K562 (cell line): ENCODE results near the gene SPTBN5. TPM values are rescaled to one million over a fixed set of nuclear protein-coding genes. Genes with fewer than 3 reads are reported as not detected.
A peak's percentile ranks its signal among the peaks of the same experiment; 100 is the strongest.

ENCODE experiments used
- ATAC-seq: fragments of 200-7000 bp; cut with Tn5 transposase; 3 replicates; pipeline ENCODE4 v1.9.1; 2020; ENCODE audit warnings: moderate library complexity
- BruUV-seq: library from RNA; stranded (reverse); fragments of 400-500 nt; replicated peaks from 2 replicates; lab custom pipeline; 2021; lab: Mats Ljungman, UMichigan
- CTCF ChIA-PET: fragments of 300-600 bp; formaldehyde crosslinking; extraction: SDS; loops from one replicate; lab custom pipeline; 2021; ENCODE audit warnings: low intra/inter-chr PET ratio; lab: Yijun Ruan, JAX
- POLR2A ChIA-PET: fragments of 300-600, 350-650 bp; sonication (Branson Sonifier 250); formaldehyde crosslinking; extraction: SDS; loops from one replicate; lab custom pipeline; 2021; ENCODE audit warnings: antibody characterized with exemption, inconsistent platforms; lab: Yijun Ruan, JAX
- DNase-seq, 4 experiments: peaks; one replicate each; pipeline versions ENCODE4 v3.0.0 to v3.0.0-alpha.2; 2011 to 2018; ENCODE audit warnings: low spot score in 3 of 4, mixed read lengths in 3 of 4; ENCODE audit errors: extremely low read depth in 1 of 4
- FAIRE-seq: peaks from 2 replicates; lab custom pipeline; 2011; peaks lifted over from hg19 to GRCh38; lab: Jason Lieb, UNC
- H2AFZ ChIP-seq: 2 replicates; pipeline ENCODE4 v1.6.0; 2011; ENCODE audit warnings: low read depth, low read length, control low read depth, inconsistent platforms
- H3K27ac ChIP-seq: fragments of 200-600 bp; 3 replicates; pipeline ENCODE4 v1.8.0; 2011; ENCODE audit warnings: low read depth, mild to moderate bottlenecking, control low read depth, inconsistent platforms, low read length, moderate library complexity, mixed read lengths; ENCODE audit errors: extremely low read depth
- H3K27me3 ChIP-seq, 2 experiments: fragments of 300-600 bp in 1 of 2; 2 replicates in 1 of 2; 3 replicates in 1 of 2; pipeline versions ENCODE4 v1.6.0 to v1.8.0; 2011; ENCODE audit warnings: inconsistent platforms in 2 of 2, low read length in 2 of 2, mild to moderate bottlenecking in 1 of 2, mixed read lengths in 1 of 2, moderate library complexity in 1 of 2; ENCODE audit not compliant: control insufficient read depth in 2 of 2, insufficient read depth in 2 of 2
- H3K36me3 ChIP-seq: fragments of 300-600 bp; 3 replicates; pipeline ENCODE4 v1.8.0; 2011; ENCODE audit warnings: mild to moderate bottlenecking, low read length, inconsistent platforms; ENCODE audit not compliant: control insufficient read depth, insufficient read depth
- H3K4me1 ChIP-seq, 2 experiments: fragments of 200-600 bp in 1 of 2; replicated peaks in 1 of 2; 2 replicates in 1 of 2; 3 replicates in 1 of 2; pipeline versions ENCODE4 v1.5.1 to v1.8.0; 2011; ENCODE audit warnings: inconsistent platforms in 2 of 2, low read length in 2 of 2, mild to moderate bottlenecking in 1 of 2, mixed read lengths in 1 of 2, moderate library complexity in 1 of 2; ENCODE audit not compliant: control insufficient read depth in 2 of 2, insufficient read depth in 2 of 2
- H3K4me2 ChIP-seq: 2 replicates; pipeline ENCODE4 v1.6.1; 2011; ENCODE audit warnings: low read length, control low read depth, inconsistent platforms, mixed read lengths; ENCODE audit not compliant: insufficient read depth
- H3K4me3 ChIP-seq: fragments of 200-600 bp; sonication (generic), shearing (Covaris generic); 2 replicates; pipeline ENCODE4 v1.5.1; 2016; ENCODE audit warnings: control low read depth, inconsistent platforms
- H3K79me2 ChIP-seq: fragments of 200-600 bp; 3 replicates; pipeline ENCODE4 v1.8.0; 2011; ENCODE audit warnings: low read length, inconsistent platforms; ENCODE audit not compliant: control insufficient read depth, insufficient read depth
- H3K9ac ChIP-seq, 2 experiments: 2 replicates each; pipeline versions ENCODE4 v1.6.0 to v1.6.1; 2011; ENCODE audit warnings: low read depth in 2 of 2, low read length in 2 of 2, control low read depth in 1 of 2, inconsistent platforms in 1 of 2, mild to moderate bottlenecking in 1 of 2, mixed read lengths in 1 of 2; ENCODE audit not compliant: insufficient read depth in 1 of 2
- H3K9me1 ChIP-seq: one replicate; pipeline ENCODE4 v1.6.0; 2011; ENCODE audit warnings: inconsistent platforms, mild to moderate bottlenecking, low read length, moderate library complexity; ENCODE audit not compliant: control insufficient read depth, insufficient read depth
- H3K9me3 ChIP-seq: replicated peaks from 2 replicates; pipeline ENCODE4 v1.5.1; 2011; ENCODE audit warnings: low read depth, low read length, inconsistent platforms; ENCODE audit not compliant: control insufficient read depth, insufficient read depth
- H4K20me1 ChIP-seq: replicated peaks from 2 replicates; pipeline ENCODE4 v1.6.1; 2011; ENCODE audit warnings: low read length, inconsistent platforms, mixed read lengths; ENCODE audit not compliant: control insufficient read depth, insufficient read depth
- CCNT2 ChIP-seq: IDR thresholded peaks from 2 replicates; pipeline ENCODE4 v1.6.1; 2011; ENCODE audit warnings: borderline replicate concordance, low read depth, mild to moderate bottlenecking, moderate library complexity, mixed read lengths, low read length; ENCODE audit not compliant: insufficient read length; ENCODE audit errors: extremely low read depth
- ZNF165 ChIP-seq: fragments of 250-450 bp; sonication (Bioruptor Pico); IDR thresholded peaks from 2 replicates; pipeline ENCODE4 v1.4.0; 2020; ENCODE audit warnings: borderline replicate concordance
- ZNF263 ChIP-seq: sonication (generic); formaldehyde crosslinking; IDR thresholded peaks from 2 replicates; pipeline ENCODE4 v1.8.0; 2022; ENCODE audit warnings: mild to moderate bottlenecking, missing genetic modification reagents, borderline replicate concordance
- whole genome bisulfite sequencing: fragments of 100-300 bp; shearing (Covaris generic); methylation state at CpG from one replicate; pipeline ENCODE4 v1.1.6; 2016; ENCODE audit warnings: low coverage, mixed read lengths; ENCODE audit not compliant: insufficient coverage; ENCODE audit errors: missing lambda C conversion rate; 5-methylcytosine and 5-hydroxymethylcytosine counted together
- in situ Hi-C: fragments of 300-500 bp; cut with MboI; formaldehyde crosslinking; loops from 4 replicates; pipeline ENCODE4 v1.15.0; 2018; ENCODE audit warnings: inconsistent platforms, mixed read lengths
- intact Hi-C: fragments of 100-400 bp; cut with micrococcal nuclease; formaldehyde crosslinking; loops from 2 replicates; pipeline ENCODE4 v1.14.2; 2022
- polyA plus RNA-seq, 8 experiments: library from polyadenylated mRNA; depleted of rRNA in 4 of 8; stranded (reverse) in 5 of 8; unstranded in 3 of 8; fragments of >200 nt; fragmentation: Nextera tagmentation in 2 of 8; fragmentation: Illumina TruSeq in 1 of 8; extraction: Ambion mirVana in 2 of 8; extraction: Trizol in 1 of 8; gene quantifications; 2 replicates each; pipeline versions ENCODE4 v1.2.1 to v1.2.3, GENCODE V29; 2011 to 2014; ENCODE audit warnings: inconsistent platforms in 1 of 8, missing spikeins in 1 of 8
- total RNA-seq, 7 experiments: library from RNA; depleted of rRNA in 6 of 7; stranded (reverse); fragments of >200 nt in 6 of 7; fragmentation: Illumina TruSeq in 2 of 7; extraction: Trizol in 2 of 7; gene quantifications; 2 replicates each; pipeline versions ENCODE4 v1.2.1 to v1.2.3, GENCODE V29; 2011 to 2021; ENCODE audit warnings: low replicate concordance in 1 of 7
- TF ChIP-seq, protein P1 (sequence below): sonication (generic); formaldehyde crosslinking; IDR thresholded peaks from 2 replicates; pipeline ENCODE4 v1.8.0; 2023; ENCODE audit warnings: mild to moderate bottlenecking, missing genetic modification reagents

The SPTBN5 gene
- total and polyA plus RNA-seq, 9 of the 15 experiments (the other 6 are each of a cell fraction or from before 2014, with no cell fraction given), result 0.02 TPM; not detected in 8

DNA sequence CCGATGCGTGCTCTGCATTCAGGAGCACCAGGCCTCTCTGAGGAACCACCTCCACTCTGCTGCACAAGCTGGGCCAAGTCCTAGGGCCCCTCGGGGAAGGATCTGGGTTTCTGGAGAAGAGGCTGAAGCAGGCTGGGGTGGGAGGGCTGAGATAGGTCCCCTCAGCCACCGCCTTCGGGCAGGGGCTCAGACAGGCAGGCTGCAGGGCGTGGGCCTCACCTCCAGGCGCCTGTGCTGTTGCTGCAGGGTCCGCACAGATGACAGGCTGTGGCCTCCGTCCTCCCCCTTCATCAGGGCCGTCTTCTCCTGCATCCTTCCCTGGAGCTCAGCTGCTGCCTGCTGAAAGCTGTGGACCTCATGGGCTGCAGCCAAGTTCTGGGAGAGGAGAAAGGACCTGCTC, 40.0 kb downstream of the SPTBN5 start:
- no peaks in the 10 kb centered on the region for H3K9me1 ChIP-seq
- ATAC-seq (no peak; the same call in 2 of the 3 replicates), FAIRE-seq (no peak), DNase-seq (no peak)
- TF ChIP-seq, protein P1, sequence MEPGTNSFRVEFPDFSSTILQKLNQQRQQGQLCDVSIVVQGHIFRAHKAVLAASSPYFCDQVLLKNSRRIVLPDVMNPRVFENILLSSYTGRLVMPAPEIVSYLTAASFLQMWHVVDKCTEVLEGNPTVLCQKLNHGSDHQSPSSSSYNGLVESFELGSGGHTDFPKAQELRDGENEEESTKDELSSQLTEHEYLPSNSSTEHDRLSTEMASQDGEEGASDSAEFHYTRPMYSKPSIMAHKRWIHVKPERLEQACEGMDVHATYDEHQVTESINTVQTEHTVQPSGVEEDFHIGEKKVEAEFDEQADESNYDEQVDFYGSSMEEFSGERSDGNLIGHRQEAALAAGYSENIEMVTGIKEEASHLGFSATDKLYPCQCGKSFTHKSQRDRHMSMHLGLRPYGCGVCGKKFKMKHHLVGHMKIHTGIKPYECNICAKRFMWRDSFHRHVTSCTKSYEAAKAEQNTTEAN, result no peak
- no peak for TF ChIP-seq CCNT2
- TF ChIP-seq ZNF263 (CRISPR knock-in tag), result peak; percentile 37; the same call in 1 of the 2 replicates
- TF ChIP-seq ZNF165 (CRISPR knock-in tag), result no peak
- no peak overlapping the region for H3K9ac ChIP-seq
- H3K4me3 ChIP-seq, result no peak overlapping the region
- no peak overlapping the region for H2AFZ ChIP-seq
- ChIA-PET POLR2A (interaction anchor here (0.7 to 3.0 kb wide), 6 partner anchors 8 to 729 kb away, joined by 3 to 10 read pairs (median 4); no protein-coding TSS in a partner anchor), CTCF (no interaction called here)
- BruUV-seq, result no TSS peak
- peaks cover 0 to 50% of the 10 kb centered on the region in 2 experiments; a peak in 1 of 5 replicates for H3K4me1 ChIP-seq
- H3K4me2 ChIP-seq, result no peak overlapping the region
- in situ Hi-C loops (no loop called here), intact Hi-C loops (no loop called here)
- H3K27me3 ChIP-seq, result peaks cover 46 to 84% of the 10 kb centered on the region in 2 experiments; a peak in 4 of 5 replicates
- no peaks in the 10 kb centered on the region for H3K36me3 ChIP-seq
- no peak overlapping the region for H3K27ac ChIP-seq
- H3K9me3 ChIP-seq, result no peaks in the 10 kb centered on the region
- 0% methylated on average over 9 of the region's 10 CpGs for WGBS
- no peaks in the 10 kb centered on the region for H3K79me2 ChIP-seq
- H4K20me1 ChIP-seq, result peaks cover 12% of the 10 kb centered on the region
